H9 (cell line): Measurements from ENCODE around the gene LMLN. TPM values are rescaled to one million over a fixed set of nuclear protein-coding genes. Genes with fewer than 3 reads are reported as not detected.

Experiments used
- DNase-seq: peaks from one replicate; pipeline ENCODE4 v3.0.0-alpha.2; 2017
- H2AFZ ChIP-seq: one replicate; pipeline ENCODE4 v1.6.1; 2013; ENCODE audit warnings: mild to moderate bottlenecking, low read length, control low read depth, moderate library complexity
- H2AK5ac ChIP-seq: 2 replicates; pipeline ENCODE4 v1.6.1; 2013; ENCODE audit warnings: low read length, control low read depth, mixed read lengths; ENCODE audit not compliant: insufficient read length
- H2BK120ac ChIP-seq: one replicate; pipeline ENCODE4 v1.6.1; 2013; ENCODE audit warnings: low read depth, mild to moderate bottlenecking, low read length, control low read depth, inconsistent platforms; ENCODE audit not compliant: poor library complexity, severe bottlenecking
- H2BK12ac ChIP-seq: 2 replicates; pipeline ENCODE4 v1.6.1; 2013; ENCODE audit warnings: low read length, control low read depth, mixed read lengths, low read depth; ENCODE audit not compliant: insufficient read length
- H2BK15ac ChIP-seq: 2 replicates; pipeline ENCODE4 v1.6.1; 2013; ENCODE audit warnings: low read depth, low read length, control low read depth
- H2BK20ac ChIP-seq: one replicate; pipeline ENCODE4 v1.6.1; 2013; ENCODE audit warnings: low read depth, mild to moderate bottlenecking, low read length, control low read depth, inconsistent platforms; ENCODE audit not compliant: poor library complexity, severe bottlenecking
- H2BK5ac ChIP-seq: 2 replicates; pipeline ENCODE4 v1.6.1; 2013; ENCODE audit warnings: low read length, control low read depth, mixed read lengths; ENCODE audit not compliant: insufficient read length
- H3K14ac ChIP-seq: 2 replicates; pipeline ENCODE4 v1.6.1; 2013; ENCODE audit warnings: low read length, control low read depth; ENCODE audit not compliant: insufficient read depth
- H3K18ac ChIP-seq: 2 replicates; pipeline ENCODE4 v1.6.1; 2013; ENCODE audit warnings: low read depth, mild to moderate bottlenecking, mixed read lengths, low read length, control low read depth; ENCODE audit not compliant: insufficient read length
- H3K23ac ChIP-seq: 2 replicates; pipeline ENCODE4 v1.6.1; 2013; ENCODE audit warnings: low read length, control low read depth, mixed read lengths, low read depth; ENCODE audit not compliant: insufficient read length
- H3K23me2 ChIP-seq: 2 replicates; pipeline ENCODE4 v1.6.1; 2013; ENCODE audit warnings: low read depth, mild to moderate bottlenecking, mixed read lengths, low read length, control low read depth; ENCODE audit not compliant: insufficient read length, poor library complexity, severe bottlenecking
- H3K27ac ChIP-seq: 2 replicates; pipeline ENCODE4 v1.5.1; 2013; ENCODE audit warnings: low read length, control low read depth, mixed read lengths, low read depth; ENCODE audit not compliant: insufficient read length
- H3K27me3 ChIP-seq: 2 replicates; pipeline ENCODE4 v1.6.1; 2013; ENCODE audit warnings: low read length, control low read depth, inconsistent platforms; ENCODE audit not compliant: insufficient read depth
- H3K4ac ChIP-seq: 2 replicates; pipeline ENCODE4 v1.6.1; 2013; ENCODE audit warnings: low read depth, mild to moderate bottlenecking, control low read depth, inconsistent platforms, low read length, moderate library complexity
- H3K4me1 ChIP-seq: 2 replicates; pipeline ENCODE4 v1.6.1; 2013; ENCODE audit warnings: low read length, control low read depth, inconsistent platforms; ENCODE audit not compliant: insufficient read depth
- H3K4me2 ChIP-seq: 2 replicates; pipeline ENCODE4 v1.6.1; 2013; ENCODE audit warnings: low read length, control low read depth, mixed read lengths; ENCODE audit not compliant: insufficient read length, insufficient read depth
- H3K56ac ChIP-seq: 2 replicates; pipeline ENCODE4 v1.6.1; 2013; ENCODE audit warnings: low read depth, mild to moderate bottlenecking, mixed read lengths, low read length, control low read depth; ENCODE audit not compliant: insufficient read length
- H3K79me1 ChIP-seq: 2 replicates; pipeline ENCODE4 v1.6.1; 2013; ENCODE audit warnings: low read depth, mild to moderate bottlenecking, moderate library complexity, low read length, control low read depth, inconsistent platforms; ENCODE audit not compliant: insufficient read depth, poor library complexity, severe bottlenecking
- H3K79me2 ChIP-seq: 2 replicates; pipeline ENCODE4 v1.6.1; 2013; ENCODE audit warnings: low read length, control low read depth, inconsistent platforms; ENCODE audit not compliant: insufficient read depth
- H3K9ac ChIP-seq: 2 replicates; pipeline ENCODE4 v1.6.1; 2013; ENCODE audit warnings: low read length, control low read depth, mixed read lengths; ENCODE audit not compliant: insufficient read length; ENCODE audit errors: extremely low read depth
- H3K9me3 ChIP-seq: one replicate; pipeline ENCODE4 v1.6.1; 2013; ENCODE audit warnings: low read depth, low read length, inconsistent platforms; ENCODE audit not compliant: control insufficient read depth
- H3T11ph ChIP-seq: one replicate; pipeline ENCODE4 v1.6.1; 2013; ENCODE audit warnings: mild to moderate bottlenecking, low read length, control low read depth, inconsistent platforms
- H4K20me1 ChIP-seq: one replicate; pipeline ENCODE4 v1.6.1; 2013; ENCODE audit not compliant: control insufficient read depth, insufficient read length, insufficient read depth
- H4K5ac ChIP-seq: 2 replicates; pipeline ENCODE4 v1.6.1; 2013; ENCODE audit warnings: low read depth, mild to moderate bottlenecking, mixed read lengths, low read length, control low read depth; ENCODE audit not compliant: insufficient read length
- H4K8ac ChIP-seq: replicated peaks from 2 replicates; pipeline ENCODE4 v1.6.1; 2013; ENCODE audit warnings: low read length, control low read depth, mixed read lengths, low read depth; ENCODE audit not compliant: insufficient read length
- H4K91ac ChIP-seq: 2 replicates; pipeline ENCODE4 v1.6.1; 2013; ENCODE audit warnings: low read depth, mild to moderate bottlenecking, moderate library complexity, mixed read lengths, low read length, control low read depth; ENCODE audit not compliant: insufficient read length
- H3K27ac Mint-ChIP-seq, 3 experiments: 2 replicates in 2 of 3; 3 replicates in 1 of 3; pipeline ENCODE4 v1.8.0; 2020 to 2021; ENCODE audit warnings: mixed read lengths in 3 of 3, mild to moderate bottlenecking in 1 of 3, moderate library complexity in 1 of 3
- H3K27me3 Mint-ChIP-seq: 2 replicates; pipeline ENCODE4 v1.8.0; 2021; ENCODE audit warnings: low read depth, mild to moderate bottlenecking, moderate library complexity, mixed read lengths
- H3K36me3 Mint-ChIP-seq, 3 experiments: 2 replicates in 2 of 3; 3 replicates in 1 of 3; pipeline ENCODE4 v1.8.0; 2020 to 2021; ENCODE audit warnings: low read depth in 3 of 3, mixed read lengths in 3 of 3; ENCODE audit not compliant: insufficient read depth in 1 of 3
- H3K4me1 Mint-ChIP-seq, 2 experiments: 2 replicates each; pipeline ENCODE4 v1.8.0; 2020; ENCODE audit warnings: mixed read lengths in 2 of 2
- H3K4me3 Mint-ChIP-seq, 2 experiments: 2 replicates in 1 of 2; 3 replicates in 1 of 2; pipeline ENCODE4 v1.8.0; 2020 to 2021; ENCODE audit warnings: mild to moderate bottlenecking in 2 of 2, mixed read lengths in 2 of 2, moderate library complexity in 1 of 2
- H3K9me3 Mint-ChIP-seq, 2 experiments: 2 replicates in 1 of 2; 3 replicates in 1 of 2; pipeline ENCODE4 v1.8.0; 2020; ENCODE audit warnings: mild to moderate bottlenecking in 2 of 2, mixed read lengths in 2 of 2, moderate library complexity in 1 of 2
- WGBS: extraction: QIAGEN DNeasy Blood & Tissue Kit; methylation state at CpG from one replicate; pipeline ENCODE4 v1.1.7; 2013; ENCODE audit warnings: missing lambda C conversion rate, low lambda C conversion rate, mixed read lengths; ENCODE audit not compliant: insufficient read length; ENCODE audit errors: extremely low coverage; 5-methylcytosine and 5-hydroxymethylcytosine counted together
- total RNA-seq: library from RNA; stranded (reverse); gene quantifications from 2 replicates; pipeline ENCODE4 v1.2.1, GENCODE V29; 2021
- TF ChIP-seq, protein P1 (sequence below): fragments of 200-600 bp; sonication (generic); conservative IDR thresholded peaks from 3 replicates; pipeline ENCODE4 v1.8.0; 2021; ENCODE audit warnings: antibody characterized with exemption, mild to moderate bottlenecking

LMLN gene
- total RNA-seq, 1 experiment from 2014 or later, result 3.8 TPM

DNA sequence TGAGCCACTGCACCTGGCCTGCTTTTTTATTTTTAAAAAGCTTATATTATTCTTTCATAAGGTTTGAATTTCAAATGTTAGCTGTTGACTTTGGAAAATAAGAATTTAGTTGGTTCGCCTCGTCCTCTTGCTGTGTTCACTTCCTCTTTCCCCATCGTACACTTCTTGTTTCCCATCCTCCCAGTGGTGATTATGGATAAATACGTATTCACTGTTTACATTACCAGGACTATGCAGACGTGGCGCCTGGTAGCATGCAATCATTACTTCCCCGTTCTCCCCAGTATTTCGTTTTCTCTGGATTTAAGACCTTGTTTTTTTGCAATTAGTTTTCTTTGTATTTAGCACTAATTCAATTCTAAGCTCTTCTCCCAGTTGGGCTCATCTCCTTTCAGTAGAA lies 70.1 kb downstream of the LMLN start:
- Histone ChIP-seq H3T11ph (no peak overlapping the region), H3K23ac (no peak overlapping the region), H3K4ac (no peak overlapping the region), H3K79me2 (no peaks in the 10 kb centered on the region), H2AK5ac (no peak overlapping the region), H3K79me1 (no peaks in the 10 kb centered on the region), H3K23me2 (no peaks in the 10 kb centered on the region), H4K5ac (no peak overlapping the region), H3K4me2 (no peak overlapping the region), H3K56ac (no peak overlapping the region), H3K14ac (no peak overlapping the region), H2BK120ac (no peak overlapping the region), H2BK20ac (no peak overlapping the region), H3K9ac (no peak overlapping the region), H4K8ac (no peak overlapping the region), H2AFZ (no peak overlapping the region), H3K4me1 (no peaks in the 10 kb centered on the region), H3K9me3 (no peaks in the 10 kb centered on the region), H2BK15ac (no peak overlapping the region), H2BK5ac (no peak overlapping the region), H3K27me3 (no peaks in the 10 kb centered on the region), H2BK12ac (no peak overlapping the region), H3K18ac (no peak overlapping the region), H4K20me1 (no peaks in the 10 kb centered on the region), H3K27ac (no peak overlapping the region), H4K91ac (no peak overlapping the region)
- Mint-ChIP-seq H3K9me3 (no peaks in the 10 kb centered on the region), H3K27me3 (no peaks in the 10 kb centered on the region), H3K36me3 (no peaks in the 10 kb centered on the region), H3K4me3 (no peak overlapping the region), H3K27ac (no peak overlapping the region), H3K4me1 (peaks cover 0 to 4% of the 10 kb centered on the region in 2 experiments; a peak in 2 of 4 replicates)
- no peak for DNase-seq
- WGBS, result no CpG with 5 or more reads among the region's 8 CpGs
- TF ChIP-seq, protein P1, sequence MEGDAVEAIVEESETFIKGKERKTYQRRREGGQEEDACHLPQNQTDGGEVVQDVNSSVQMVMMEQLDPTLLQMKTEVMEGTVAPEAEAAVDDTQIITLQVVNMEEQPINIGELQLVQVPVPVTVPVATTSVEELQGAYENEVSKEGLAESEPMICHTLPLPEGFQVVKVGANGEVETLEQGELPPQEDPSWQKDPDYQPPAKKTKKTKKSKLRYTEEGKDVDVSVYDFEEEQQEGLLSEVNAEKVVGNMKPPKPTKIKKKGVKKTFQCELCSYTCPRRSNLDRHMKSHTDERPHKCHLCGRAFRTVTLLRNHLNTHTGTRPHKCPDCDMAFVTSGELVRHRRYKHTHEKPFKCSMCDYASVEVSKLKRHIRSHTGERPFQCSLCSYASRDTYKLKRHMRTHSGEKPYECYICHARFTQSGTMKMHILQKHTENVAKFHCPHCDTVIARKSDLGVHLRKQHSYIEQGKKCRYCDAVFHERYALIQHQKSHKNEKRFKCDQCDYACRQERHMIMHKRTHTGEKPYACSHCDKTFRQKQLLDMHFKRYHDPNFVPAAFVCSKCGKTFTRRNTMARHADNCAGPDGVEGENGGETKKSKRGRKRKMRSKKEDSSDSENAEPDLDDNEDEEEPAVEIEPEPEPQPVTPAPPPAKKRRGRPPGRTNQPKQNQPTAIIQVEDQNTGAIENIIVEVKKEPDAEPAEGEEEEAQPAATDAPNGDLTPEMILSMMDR, result no peak
